HG03457 (cell line): Measurements from ENCODE around the gene SMIM8.

Experiments used
- ATAC-seq: cut with Tn5 transposase; IDR thresholded peaks from one replicate; pipeline ENCODE4 v1.9.1; 2021; ENCODE audit warnings: moderate number of reproducible peaks; ENCODE audit not compliant: unreplicated experiment

Gene SMIM8

DNA sequence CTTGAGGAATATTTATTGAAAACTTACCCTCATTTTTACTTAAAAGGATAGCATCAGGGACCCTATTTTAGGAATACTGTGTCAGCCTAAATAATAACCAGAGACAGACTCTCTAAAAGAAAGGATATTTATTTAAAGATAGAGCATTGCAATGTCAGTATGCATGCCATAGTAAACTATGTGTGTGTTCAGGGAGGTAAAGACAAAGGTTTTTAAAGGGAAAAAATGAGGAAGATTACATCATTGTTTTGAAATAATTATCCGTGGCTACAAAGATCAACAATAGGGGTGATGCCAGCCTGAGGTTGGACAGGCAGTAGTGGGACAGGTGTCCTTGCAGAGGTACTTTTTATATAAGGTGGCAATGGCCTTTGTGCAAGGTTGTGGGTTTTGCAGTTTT lies 61.6 kb downstream of the SMIM8 start:
- ATAC-seq = no peak

DNA sequence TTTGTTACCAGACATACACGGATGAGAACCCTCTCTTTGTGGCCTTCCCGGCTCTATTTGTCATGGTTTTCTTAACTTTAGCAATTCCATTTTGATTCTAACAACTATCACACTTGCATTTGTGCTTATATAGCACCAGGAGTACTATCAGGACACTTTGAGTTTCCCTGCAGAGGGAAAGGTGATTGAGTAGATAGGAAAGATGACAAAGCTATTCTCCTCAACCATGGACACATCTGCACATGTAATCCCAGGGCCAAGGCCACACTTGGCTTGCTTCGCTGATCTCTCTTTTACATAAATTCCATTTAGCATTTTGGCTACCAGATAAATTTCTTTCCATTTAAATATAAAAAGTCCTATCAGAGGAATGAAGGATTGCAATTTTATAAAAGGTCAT lies 62.1 kb downstream of the SMIM8 start:
- ATAC-seq = no peak

DNA sequence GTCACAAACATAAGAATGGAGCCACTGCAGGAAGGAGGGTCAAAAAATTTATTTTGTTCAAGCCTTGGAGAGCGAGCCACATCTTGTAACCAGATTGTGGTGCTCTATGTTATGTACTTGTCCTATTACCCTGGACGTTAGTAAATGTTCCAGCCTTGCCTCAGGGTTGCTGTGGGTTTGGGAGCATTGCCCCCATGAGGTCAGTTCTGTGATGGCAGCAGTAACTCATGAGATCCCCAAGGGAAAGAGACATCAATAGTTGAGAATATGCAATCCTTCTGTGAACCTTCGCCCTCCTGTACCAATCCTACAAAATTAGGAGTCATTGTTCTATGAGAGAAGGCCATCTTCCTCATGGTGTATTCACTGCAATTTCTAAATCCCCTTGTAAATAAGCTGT lies 68.9 kb downstream of the SMIM8 start:
- no peak for ATAC-seq
